HG02884 (cell line): ENCODE results near the gene SELENOF.
"Not testable (repeated sequence)": the region's sequence is repeated elsewhere in the genome, so short reads cannot be mapped to it uniquely, and the experiment has no call there.

Experiments
- ATAC-seq: cut with Tn5 transposase; IDR thresholded peaks from one replicate; pipeline ENCODE4 v1.9.1; 2021; ENCODE audit warnings: mild to moderate bottlenecking, moderate library complexity; ENCODE audit not compliant: unreplicated experiment

The SELENOF gene

GRCh38 chr1:86821956-86822355, 92.0 kb downstream of the SELENOF start:
- no peak for ATAC-seq

GRCh38 chr1:86819970-86820369, 94.0 kb downstream of the SELENOF start:
- not testable (repeated sequence) for ATAC-seq

GRCh38 chr1:86817246-86817826, 96.6 kb downstream of the SELENOF start:
- not testable (repeated sequence) for ATAC-seq

- ATAC-seq: not testable (repeated sequence)
Measured at GRCh38 chr1:86814118-86814517, 99.8 kb downstream of the SELENOF start.
